ENCODE data around the gene TTC21A.

Gene TTC21A

DNA sequence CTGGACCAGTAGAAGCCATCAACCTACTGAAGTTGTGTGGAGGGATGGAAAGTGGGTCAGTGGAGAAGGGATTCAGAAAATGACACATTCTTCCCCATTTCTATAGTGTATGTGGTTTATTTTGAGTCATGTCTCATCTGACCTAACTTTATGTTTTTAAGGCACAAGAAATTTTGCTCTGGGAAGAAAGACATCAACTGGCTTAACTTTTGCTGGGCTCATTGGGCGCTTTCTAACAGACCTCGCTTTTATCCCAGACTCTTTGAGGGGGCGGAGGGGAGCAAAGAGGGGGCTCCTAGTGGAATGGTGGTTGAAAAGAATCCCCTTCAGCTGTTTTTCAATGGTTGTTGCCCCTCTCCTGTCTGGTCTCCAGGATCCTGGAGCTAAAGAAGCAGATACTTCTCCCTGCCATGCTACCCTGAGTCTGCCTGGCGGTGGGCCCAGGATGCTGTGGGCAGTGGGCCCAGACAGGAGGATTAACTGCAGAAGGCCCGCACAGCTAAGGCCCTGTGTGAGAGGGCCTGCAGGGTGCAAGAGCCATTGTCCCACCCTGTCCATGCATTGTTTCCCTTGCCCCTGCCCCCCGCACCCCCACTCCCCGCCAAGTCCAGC, 31.4 kb downstream of the TTC21A start:
- DNase-seq (ENCODE audit: low read depth): no peak

DNA sequence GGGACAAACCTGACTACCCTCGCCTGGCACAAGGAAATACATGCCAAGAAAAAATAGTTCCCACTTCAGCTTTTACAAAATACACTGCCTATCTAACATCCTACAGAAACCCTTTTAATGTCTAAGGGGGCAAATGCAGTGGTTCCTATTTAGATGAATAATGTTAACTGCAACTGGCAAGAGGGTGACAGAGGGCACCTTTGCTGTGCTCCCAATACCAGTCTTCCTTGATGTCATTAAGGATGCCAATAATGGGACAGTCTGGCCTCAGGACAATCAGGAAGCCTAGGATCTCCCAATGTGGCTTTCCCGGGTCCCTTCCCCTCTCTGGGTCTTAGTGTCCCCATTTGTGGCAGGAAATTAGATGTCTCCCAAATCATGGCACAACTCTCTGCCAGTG, 32.0 kb downstream of the TTC21A start:
- no peak for DNase-seq (ENCODE audit: low read depth)

DNA sequence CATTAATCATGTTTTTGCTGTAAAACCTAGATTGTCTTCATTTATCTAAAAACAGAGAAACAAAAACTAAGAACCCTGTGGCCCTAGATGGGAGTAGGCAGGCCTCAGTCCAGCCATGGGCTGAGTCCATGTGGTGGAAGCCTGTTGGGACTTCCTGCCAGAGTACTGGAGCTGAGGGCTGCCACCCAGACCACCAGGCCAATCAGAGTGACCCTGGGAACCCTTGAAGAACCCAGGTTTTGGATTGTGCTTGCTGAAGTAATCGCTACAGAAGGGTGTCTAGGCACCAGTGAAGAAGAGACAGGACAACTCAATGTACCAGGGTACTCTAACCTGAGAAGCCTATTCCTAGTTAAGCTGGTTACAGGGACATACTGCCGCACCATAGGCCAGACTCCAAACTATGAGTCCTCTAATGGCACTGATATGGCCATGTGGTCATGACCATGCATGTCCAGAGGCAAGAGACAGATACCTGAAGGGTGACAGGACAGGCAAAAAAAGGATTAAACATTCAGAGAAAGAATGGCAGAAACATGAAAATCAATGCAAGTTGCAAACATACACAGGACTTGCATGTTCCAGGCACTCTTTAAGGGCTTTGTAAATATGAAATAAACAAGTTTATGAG, 33.0 kb downstream of the TTC21A start:
- DNase-seq (ENCODE audit: low read depth): no peak

DNA sequence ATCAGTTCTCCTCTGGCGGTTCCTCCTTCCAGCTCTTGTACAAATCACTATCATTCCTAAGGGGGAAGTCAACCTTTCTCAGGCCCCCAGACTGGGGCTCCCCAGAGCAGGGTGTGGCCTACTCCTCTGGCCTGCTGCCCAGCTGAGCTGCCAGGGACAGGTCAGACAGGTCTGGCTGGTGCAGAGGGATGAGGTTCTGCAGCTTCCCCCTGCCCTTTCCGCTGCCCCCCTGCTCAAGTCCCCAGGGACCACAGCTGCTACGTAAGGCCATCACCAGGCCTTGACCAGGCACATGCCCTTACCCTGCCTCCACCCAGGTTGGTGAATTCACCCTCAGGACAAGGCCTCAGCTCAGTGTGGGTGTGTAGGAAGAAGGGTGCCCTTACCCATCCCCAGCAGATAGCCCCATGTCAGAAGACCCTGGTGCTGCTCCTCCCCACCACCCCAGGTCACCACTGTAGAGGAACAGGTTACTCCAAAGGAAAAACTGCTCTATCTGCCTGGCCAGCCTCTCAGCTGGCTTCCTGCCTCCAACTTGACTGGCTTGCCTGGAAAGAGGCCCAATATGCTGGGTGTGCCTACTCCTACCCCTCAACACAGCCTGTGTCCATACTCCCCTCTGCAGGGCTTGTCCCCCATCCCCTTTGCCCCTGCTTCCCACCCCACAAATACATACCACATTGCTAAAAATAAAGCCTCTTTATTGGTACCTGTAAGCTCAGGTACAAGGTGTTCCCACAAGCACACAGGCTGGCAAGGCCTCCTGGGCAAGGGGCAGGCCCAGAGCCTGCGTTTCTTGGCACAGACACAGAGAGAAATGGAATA, 33.9 kb downstream of the TTC21A start:
- no peak for DNase-seq (ENCODE audit: low read depth)

DNA sequence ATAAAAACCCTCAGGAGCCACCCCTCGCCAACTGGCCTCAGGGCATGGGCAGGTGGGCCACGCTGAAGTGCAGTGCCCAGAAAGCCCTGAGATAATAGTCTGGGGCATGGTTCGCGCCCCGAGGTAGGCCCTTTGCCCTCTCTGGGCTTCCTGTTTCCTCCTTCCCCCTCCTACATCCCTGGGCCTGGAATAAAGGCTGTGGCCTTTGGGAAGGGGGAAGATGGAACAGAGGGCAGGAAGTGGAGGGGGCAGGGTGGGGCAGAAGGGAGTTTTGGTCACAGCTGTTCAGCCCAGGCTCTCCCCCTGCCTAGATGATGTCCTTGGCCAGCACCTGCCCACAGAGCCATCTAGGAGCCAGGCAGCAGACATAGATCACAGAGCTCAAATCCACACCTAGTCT, 34.6 kb downstream of the TTC21A start:
- no peak for DNase-seq (ENCODE audit: low read depth)

DNA sequence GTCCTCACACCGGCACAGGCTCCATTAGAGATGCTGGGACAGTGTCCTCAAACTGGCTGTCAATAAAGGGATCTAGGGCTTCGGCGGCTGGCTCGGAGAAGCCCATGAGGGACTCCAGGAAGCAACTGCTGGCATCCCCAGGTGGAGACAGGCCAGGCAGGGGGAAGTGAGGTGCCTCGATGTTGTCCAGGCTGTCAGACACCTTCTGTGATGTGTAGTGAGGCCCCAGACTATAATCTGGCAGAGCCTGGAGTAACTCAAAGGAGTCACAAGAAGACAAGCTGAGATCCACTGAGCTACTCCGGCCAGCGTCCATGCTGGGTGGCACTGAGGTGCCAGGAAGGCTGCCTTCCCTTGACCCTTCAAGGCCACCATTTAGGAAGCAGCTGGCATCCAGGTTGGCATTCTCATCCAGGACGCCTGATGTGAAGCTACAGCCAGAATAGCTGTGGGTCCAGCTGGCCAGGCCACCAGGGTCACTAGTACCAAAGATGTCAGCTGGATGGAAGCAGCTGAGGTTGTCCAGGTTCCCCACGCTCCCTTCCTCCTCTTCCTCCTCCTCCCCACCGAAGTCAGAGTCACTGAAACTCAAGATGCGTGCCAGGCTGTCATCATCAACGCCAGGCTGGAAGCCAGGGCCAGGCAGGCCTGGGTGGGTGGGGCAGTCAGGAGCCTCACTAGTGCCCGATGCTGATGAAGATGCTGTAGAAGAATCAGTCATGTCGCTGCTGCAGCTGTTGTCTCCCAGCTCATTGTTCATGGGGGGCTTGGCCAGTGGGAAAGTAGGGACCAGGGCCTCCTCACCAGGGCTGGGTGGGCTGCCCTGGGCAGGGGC, 35.8 kb downstream of the TTC21A start:
- no peak for DNase-seq (ENCODE audit: low read depth)

DNA sequence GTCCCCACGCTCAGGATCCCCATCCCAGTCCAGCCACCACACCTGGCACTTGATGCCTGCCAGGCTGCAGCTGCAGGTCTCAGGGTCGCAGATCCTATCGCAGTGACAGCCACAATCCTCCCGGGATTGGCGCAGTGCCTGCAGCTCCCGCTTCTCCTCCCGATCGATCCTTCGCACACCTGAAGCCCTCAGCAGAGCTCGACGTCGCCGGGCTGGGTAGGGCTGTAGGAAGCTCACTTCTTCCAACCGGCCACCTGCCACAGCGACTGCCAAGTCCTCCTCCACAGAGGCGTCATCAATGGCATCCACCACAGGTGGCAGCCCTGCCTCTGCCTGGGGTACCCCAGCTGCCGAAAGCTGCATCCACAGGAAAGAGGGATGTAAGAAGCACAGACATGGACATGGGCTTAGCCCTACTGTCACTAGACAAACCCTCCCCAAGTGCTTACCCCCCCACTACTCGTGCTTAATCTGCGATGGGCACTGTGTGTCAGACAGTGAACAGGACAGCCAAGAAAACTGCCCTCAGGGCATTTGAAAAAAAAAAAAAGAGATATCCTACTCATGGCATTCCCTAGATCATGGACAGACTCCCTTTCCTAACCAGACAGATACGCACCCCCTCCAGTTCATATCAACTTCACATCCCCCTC, 36.7 kb downstream of the TTC21A start:
- DNase-seq (ENCODE audit: low read depth): no peak

DNA sequence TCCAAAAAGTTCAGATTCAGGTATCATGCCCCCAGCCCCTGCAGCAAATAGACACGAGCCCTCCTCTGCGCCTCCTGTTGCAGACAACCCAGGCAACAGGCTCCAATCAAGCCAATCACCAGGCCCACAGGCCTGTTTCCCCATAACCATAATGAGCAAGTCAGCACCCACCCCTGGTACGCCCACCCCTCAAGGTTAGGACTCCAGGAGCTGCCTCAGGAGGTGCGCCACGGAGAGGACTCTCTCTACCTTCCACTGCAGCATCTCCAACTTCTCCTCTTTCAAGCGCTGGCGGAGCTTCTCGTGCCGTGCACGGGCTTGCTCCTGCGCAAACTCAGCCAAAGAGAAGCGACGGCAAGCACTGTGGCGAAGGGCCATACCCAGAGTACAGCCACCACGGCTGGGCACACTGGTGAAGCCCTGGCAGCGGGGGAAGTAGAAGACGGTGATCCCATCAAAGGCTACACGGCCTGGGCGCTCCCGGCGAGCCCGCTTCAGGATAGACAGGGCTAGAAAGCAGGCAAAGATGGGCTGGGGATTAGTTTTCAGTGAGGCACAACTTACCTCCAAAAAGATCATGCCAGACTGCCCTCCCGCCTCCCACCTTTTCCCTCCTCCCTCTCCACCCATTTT, 37.4 kb downstream of the TTC21A start:
- DNase-seq (ENCODE audit: low read depth): no peak

DNA sequence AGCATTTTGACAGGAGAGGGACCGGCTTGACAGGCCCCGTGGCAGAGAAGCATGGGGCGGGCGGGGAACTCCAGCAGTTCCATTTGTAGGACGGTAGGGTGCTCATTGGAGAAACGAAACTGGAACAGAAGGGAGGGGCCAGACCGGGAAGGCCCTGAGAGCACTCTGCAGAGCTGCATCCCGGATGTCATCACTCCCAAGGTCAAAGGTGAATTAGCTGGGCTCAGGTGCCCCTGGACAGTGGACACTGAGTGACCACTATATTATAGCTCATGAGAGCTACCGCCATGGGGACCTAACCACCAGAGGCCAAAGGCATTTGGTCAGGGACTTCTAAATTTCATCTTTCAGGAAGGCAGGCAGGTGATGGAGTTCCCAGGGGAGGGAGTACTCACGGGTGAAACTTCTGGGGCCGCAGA, 38.6 kb downstream of the TTC21A start:
- DNase-seq (ENCODE audit: low read depth): no peak

DNA sequence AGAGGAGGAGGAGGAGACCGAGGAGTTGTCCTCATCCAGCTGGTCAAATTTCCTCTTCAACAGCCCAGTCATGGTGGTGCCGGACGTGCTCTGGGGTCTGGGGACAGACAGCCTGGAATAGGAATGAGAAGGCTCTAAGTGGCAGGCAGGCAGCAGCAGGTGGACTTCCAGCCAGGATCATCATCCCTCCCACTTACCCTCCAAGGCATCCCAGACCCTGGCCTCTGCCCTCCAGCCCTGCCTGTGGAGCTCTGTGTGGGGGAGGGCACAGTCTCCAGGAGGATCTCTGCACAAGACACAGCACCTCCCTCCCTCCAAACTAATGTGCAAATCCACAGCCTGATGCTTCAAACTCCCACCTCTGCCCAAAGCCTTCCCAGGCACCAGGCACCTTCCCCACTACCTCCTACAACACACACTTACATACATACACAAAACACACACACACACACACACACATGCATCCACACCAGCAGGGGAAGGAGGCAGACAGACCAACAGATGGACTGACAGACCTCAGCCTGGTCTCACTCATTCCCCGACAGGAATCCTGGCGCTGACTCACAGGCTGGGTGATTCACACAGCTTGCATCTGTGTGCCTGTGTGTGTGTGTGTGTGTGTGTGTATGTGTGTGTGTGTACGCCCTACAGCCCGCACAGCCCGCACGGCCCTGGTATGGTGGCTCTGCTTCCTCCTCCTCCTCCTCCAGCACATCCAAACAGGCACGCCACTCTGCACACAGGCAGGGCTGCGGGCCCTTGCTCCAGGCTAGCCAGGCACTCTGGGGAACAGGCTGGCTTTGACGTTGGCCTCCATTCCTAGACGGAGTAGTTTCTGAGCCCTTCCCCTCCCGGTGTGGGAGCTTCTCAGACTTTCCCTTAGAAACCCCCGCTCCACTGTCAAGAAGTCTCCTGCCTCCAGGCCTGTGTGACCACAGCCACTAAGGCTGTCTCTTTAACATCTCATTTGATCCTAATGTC, 39.4 kb downstream of the TTC21A start:
- peak; percentile 65 for DNase-seq (ENCODE audit: low read depth)

DNA sequence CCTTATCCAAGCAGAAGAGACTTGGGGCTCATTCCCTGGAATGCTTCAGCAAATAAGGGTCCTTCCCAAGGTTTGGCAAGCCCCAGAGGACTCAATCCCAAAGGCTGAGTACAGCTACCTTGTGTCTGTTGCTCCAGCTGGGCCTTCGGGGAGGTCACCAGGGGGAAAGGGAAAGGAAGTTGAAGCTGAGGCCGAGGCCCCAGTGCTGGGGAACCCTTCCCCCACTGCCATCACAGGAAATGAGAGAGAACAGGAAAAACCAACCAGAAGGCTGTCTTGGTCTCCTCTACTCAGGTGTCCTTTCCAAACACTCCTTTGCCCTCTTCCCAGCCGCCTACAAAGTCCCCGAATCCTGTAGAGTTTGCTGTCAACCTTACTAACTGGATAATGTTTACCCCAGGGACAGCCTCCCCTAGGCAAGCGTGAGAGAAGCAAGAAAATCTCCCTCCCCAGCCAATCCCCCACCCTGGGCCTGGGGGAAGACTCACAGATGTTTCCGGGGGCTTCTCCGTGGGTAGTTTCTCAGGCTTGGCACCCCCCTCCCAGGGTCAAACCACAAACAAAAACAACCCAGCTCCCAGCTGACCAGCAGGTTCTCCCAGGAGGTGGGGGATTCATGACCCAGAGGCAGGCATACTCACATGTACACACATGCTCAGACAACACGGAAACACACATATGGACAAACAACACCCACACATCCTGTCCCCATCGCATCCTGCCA, 40.4 kb downstream of the TTC21A start:
- DNase-seq (ENCODE audit: low read depth): no peak

DNA sequence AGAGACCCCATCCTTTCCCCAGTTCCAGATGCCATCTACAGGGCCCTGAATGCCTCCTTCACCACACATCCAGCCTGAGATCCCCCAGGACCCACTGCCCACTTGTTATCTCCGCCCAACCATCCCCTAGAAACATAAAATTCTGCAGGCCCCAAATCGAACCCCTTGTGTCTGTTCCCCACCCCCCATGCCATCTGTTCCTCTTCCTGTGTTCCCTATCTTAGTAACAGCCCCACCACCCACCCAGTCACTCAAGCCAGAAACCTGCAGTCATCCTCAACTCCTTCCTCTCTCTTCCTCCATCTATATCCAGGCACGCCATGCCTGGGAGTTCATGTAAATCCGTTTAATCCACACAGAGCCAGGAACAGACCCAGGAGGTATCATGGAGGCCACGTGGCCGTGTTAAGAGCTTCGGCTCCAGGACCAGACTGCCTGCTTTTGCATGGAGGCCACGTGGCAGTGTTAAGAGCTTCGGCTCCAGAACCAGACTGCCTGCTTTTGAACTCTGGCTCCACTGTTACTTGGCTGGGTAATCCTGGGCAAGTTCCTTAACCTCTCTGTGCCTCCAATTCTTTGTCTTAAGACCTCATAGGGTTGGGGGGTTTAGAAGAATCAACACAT, 41.1 kb downstream of the TTC21A start:
- DNase-seq (ENCODE audit: low read depth): no peak

DNA sequence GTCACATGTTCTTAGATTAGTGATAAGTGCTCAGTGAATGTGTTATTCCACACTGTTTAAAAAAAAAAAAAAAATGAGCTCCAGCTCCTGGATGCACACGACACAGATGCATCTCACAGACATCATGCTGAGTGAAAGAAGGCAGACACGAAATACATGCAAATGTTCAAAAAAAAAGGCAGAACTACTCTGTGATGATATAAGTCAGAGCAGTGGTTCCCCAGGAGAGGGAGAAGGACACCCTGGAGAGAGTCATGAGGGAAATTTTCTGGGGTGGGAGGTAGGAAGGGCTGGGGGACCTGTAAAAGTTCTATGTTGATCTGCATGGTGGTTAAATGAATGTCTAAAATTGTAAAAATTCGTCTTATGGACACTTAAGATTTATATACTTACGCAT, 41.6 kb downstream of the TTC21A start:
- DNase-seq (ENCODE audit: low read depth): no peak

DNA sequence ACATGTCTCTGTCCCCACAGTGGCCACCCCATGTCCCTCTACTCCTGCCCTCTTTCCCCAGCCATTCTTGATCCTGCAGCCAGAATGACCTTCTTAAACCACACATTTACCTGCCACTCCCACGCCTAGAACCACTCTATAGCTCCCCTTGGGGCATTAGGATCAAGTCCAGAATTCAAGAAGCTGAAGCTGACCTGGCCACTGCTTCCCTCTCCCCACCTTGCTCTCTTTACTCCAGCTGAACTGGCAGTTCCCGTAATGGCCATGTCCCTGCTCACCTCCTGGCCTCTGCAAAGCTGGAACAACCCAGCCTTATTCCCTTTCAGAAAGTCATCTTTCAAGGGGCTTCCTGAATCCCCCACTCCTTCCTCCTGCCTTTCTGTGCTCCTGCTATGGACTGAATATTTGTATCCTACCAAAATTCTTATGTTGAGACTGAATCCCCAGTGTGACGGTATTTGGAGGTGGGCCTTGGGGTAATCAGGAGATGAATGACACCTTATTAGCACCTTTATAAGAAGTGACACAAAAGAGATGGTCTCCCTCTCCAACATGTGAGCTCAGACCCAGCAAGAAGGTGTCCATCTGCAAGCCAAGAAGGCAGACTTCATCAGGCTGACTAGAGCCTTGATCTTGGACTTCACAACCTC, 42.1 kb downstream of the TTC21A start:
- DNase-seq (ENCODE audit: low read depth): no peak

DNA sequence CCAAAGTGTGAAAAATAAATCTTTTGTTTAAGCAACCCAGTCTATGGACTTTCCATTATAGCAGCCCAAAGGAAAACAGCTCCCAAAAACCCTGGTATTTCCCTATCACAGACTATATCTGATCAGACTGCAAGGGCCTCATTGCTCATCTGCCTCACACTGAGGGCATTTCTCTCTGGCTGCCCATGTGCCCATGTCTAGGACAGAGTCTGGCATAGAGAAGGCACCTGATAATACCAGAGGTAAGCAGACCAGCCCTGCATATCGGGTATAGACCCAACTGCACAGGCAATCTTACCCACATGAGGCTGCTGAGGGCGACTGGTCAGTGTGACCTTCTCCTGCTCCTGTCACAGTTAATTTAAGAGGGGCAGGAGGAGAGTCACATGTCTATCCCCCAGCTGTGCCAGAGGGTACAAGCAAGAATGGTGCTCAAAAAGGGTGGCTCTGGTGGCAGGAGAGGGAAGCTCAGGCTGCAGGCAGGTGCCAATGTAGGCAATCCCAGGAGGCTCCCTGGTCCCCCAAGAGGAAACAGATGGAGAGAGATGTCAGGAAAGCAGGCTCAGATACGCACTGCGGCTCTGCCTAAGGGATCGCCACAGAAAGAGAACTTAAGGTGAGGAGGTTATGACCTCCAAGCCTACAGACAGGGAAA, 42.8 kb downstream of the TTC21A start:
- no peak for DNase-seq (ENCODE audit: low read depth)

DNA sequence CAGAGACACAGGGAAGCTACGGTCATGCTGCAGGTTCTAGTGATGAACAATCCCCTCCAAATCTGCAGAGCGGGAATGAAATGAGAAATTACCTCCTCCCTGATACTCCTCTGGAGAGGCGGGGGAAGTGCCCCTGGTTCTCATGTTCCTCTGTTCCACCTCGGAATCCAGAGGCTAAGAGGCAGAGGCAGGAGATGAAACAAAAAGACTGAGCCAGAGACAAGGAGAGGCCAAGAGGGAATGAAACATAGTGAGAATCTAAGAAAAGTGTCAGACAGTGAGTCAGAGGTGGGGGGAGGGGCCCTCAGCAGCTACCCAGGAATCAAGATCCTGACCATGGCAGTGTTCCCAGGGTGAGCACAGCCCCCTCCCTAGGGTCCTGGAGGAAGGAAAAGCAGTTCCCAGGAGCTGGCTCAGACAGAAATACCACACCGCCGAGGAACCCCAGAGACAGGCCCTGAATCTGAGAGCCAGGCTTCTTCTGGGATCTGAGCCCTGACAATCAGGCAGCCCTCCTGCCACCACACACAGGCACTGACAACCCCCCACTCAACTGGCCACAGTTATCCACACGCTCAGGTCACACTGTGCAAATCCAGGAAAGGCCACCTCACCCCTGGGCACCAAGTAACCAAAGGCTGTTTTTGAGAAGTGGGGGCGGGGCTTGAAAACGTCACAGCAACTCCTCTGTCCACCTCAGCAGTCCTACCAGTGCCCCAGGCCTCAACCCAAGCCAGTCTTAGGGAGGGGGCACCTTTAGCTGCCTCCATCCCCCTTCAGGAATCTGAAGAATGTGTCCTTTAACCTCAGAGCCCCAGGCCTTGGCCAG, 43.5 kb downstream of the TTC21A start:
- DNase-seq (ENCODE audit: low read depth): peak; percentile 21

DNA sequence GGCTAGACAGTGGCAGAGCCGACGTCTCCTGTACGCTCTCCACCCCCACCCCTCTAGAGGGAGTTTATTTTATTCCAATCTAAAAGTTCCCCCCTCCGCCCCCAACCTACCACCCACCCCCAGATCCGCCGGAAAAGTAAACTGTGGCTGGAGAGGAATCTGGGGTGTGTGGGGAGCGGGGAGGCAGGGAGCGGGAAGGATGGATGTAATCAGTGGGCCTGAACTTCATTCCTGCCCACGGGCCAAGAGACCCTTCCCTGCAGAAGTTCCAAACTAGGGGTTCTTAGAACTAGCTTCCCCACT, 46.4 kb downstream of the TTC21A start:
- no peak for DNase-seq (ENCODE audit: low read depth)
